Posterior cingulate gyrus (tissue), 11 donors: ENCODE data around the gene CAMTA1.

Experiments
- DNase-seq, 10 donors: peaks; one replicate each; pipeline versions ENCODE4 v3.0.0 to v3.0.0-alpha.2; 2020 to 2021; ENCODE audit warnings: mixed read lengths in 3 of 10
- intact Hi-C: fragments of 100-400 bp; cut with DNase I; formaldehyde crosslinking; loops from one replicate; pipeline ENCODE4 v1.15.1; 2023

Gene CAMTA1

GRCh38 chr1:6775261-6776043 is 9.8 kb upstream of the CAMTA1 start:
- intact Hi-C loops: loop anchor here (10.0 kb wide), 1 partner anchor 51 kb away; no protein-coding TSS in a partner anchor
- no peak for DNase-seq

DNA sequence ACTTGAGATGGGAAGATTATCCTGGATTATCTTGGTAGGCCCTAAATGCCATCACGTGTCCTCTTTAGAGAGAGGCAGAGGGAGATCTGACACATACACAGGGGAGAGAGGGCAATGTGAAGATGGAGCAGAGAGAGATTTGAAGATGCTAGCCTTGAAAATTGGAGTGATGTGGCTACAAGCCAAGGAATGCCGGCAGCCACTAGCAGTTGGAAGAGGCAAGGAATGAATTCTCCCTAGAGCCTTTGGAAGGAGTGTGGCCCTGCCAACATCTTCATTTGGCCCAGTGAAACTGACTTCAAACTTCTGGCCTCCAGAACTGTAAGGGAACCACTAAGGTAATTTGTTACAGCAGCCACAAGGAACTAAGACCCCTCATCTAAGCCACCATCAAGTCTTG is 8.9 kb upstream of the CAMTA1 start:
- intact Hi-C loops: loop anchor here (10.0 kb wide), 1 partner anchor 52 kb away; no protein-coding TSS in a partner anchor
- DNase-seq: no peak

GRCh38 chr1:6776895-6777294 is 8.4 kb upstream of the CAMTA1 start:
- no peak for DNase-seq
- intact Hi-C loops: loop anchor here (10.0 kb wide), 1 partner anchor 52 kb away; no protein-coding TSS in a partner anchor

GRCh38 chr1:6777813-6778212 is 7.4 kb upstream of the CAMTA1 start:
- intact Hi-C loops: loop anchor here (10.0 kb wide), 1 partner anchor 53 kb away; no protein-coding TSS in a partner anchor
- no peak for DNase-seq

DNA sequence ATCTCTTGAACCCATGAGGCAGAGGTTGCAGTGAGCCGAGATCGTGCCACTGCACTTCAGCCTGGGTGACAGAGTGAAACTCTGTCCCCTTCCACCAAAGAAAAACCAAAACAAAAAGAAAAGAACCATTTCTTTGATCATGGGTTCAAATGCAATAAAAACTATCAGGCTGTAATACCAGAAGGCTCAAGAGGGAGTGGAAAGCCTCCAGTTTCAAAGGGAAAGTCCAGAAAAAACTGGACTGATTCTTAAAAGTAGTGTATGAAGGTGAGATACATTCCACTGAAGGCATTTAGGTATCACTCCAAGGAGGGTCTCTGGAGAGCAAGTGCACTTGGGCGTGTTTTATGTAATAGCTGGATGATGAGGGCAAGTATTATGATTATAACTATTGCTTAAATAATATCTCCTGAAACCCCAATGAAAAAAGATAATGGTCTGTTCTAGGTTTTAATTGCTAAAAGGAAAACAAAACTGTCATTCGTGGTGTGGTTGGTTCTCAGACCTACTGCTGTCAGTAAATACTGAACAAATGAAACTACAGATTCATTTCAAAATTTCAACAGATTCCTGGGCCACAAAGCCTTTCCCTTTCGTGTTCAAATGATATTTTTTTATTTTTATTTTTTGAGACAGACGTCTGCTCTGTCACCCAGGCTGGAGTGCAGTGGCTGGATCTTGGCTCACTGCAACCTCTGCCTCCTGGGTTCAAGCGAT is 6.0 kb upstream of the CAMTA1 start:
- intact Hi-C loops: loop anchor here (10.0 kb wide), 1 partner anchor 54 kb away; no protein-coding TSS in a partner anchor
- no peak for DNase-seq

- DNase-seq: no peak
- intact Hi-C loops: loop anchor here (5.0 to 10.0 kb wide), 2 partner anchors 80 to 167 kb away; partner anchors contain the start of genes DNAJC11 and PHF13
Measured at GRCh38 chr1:6782151-6782550, 3.1 kb upstream of the CAMTA1 start.

GRCh38 chr1:6783221-6783620 is 2.0 kb upstream of the CAMTA1 start:
- no peak for DNase-seq
- intact Hi-C loops: loop anchor here (5.0 to 10.0 kb wide), 2 partner anchors 81 to 168 kb away; partner anchors contain the start of genes DNAJC11 and PHF13

DNA sequence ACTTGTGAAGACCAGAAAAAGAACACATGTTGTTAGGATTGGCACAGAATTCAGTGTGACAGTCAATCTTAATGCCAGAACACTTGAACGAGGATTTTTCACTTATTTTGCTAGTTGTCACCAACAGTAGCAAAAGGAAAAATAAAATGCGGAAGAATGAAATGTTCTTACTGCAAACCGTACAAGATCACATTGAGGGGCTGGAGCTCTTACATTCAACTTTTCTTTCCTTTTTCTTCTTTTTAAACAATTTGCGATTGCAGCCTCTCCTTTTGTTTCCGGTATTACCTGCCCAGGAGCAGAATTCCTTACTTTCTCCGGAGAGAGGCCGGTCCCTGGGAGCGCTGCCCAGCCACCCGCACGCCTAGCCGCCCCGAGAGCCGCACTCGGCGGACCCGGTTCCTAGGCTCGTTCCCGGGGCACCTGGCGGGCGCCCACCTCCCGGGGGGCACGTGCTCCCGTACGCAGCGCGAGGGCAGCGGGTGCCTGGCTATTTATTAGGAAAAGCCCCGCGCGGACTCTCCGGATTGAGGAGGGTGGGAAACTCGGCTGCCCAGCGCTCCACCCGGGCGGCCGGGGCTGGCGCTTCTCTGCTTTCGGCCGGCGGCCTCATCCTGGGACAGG is 1.2 kb upstream of the CAMTA1 start:
- no peak for DNase-seq
- intact Hi-C loops: loop anchor here (5.0 to 10.0 kb wide), 2 partner anchors 82 to 169 kb away; partner anchors contain the start of genes DNAJC11 and PHF13

DNA sequence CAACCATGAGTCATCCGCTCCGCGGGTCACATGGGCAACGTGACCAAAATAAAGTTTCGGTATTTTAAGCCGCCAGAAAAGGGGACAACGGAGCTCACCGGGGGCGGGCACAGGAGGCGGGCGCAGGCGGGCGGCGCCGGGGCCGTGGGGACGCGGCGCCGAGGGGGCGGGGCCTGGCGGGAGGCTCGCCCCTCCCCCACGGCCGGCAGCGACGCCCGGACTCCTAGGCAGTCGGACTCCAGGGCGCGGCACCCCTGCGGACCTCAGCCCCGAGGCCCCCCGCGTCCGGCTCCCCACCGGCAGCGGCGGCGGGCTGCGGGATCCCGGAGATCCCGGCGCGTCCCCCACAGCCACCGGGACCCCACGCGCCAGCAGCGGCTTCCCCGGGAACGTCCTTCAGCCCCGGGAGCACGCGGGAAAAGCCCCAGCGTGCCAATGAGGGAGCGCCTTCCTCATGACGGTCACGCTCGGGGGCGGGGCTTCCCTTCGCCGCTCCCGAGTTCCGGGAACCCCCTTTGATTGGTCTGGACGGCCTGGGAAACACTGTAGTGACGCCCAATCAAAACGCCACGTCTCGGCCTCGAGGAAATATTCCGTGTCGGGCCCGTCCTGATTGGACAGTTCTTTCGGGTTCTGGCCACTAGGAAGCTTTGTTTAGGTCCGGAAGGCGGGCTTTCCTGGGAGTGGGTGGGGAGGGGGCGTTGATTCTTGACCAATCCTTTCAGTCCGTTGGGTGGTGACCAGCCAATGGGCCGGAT is 515 bp upstream of the CAMTA1 start:
- peak; percentile 99 to 100 (median 100) for DNase-seq
- intact Hi-C loops: loop anchor here (5.0 to 10.0 kb wide), 2 partner anchors 82 to 170 kb away; partner anchors contain the start of genes DNAJC11 and PHF13

DNA sequence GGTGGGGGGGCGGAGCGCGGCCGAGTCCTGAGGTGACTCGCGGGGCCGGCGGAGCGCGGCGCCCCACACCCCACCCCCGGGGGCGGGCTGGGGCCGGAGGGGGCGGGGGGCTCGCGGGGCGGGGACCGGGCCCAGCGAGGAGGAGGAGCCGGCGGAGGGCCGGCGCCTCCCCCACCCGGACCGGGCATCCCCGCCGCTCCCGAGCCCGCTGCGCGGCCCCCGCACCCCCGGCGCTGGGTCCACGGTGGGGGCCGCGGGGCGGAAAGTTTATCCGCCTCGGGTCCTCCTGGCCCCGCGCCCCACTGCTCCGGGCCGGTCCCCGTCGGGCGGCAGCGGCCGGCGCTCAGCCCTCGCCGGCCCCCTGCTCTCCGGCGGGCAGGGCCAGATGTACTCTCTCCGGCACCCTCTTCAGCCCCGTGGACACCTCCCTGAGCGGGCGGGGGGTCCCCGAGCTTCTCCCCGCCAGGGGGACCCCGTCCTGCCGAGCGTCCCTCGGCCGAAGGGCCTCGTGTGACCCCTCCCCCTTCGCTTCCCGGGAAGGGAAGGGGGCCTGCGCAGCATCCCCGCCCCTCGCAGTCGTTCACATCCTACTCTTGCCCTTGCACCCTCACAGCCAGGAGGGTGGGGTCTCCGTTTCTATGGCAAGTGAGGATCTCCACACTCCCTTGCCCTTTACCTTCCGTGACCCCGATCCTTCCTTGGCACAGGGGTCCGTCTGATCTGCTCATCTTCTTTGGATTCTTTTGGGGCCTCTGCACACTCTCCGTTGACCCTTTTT is 663 bp downstream of the CAMTA1 start:
- peak in 3 of 10 donors; percentile 12 to 82 (median 39) for DNase-seq
- intact Hi-C loops: loop anchor here (10.0 kb wide), 1 partner anchor 171 kb away; the partner anchor contains the start of gene PHF13

- intact Hi-C loops: loop anchor here (10.0 kb wide), 1 partner anchor 174 kb away; the partner anchor contains the start of gene PHF13
- no peak for DNase-seq
Measured at GRCh38 chr1:6788946-6789345, 3.7 kb downstream of the CAMTA1 start.

GRCh38 chr1:6790146-6790545 is 4.9 kb downstream of the CAMTA1 start:
- intact Hi-C loops: loop anchor here (5.0 kb wide), 1 partner anchor 427 kb away; no protein-coding TSS in a partner anchor
- no peak for DNase-seq

- intact Hi-C loops: loop anchor here (2.0 to 5.0 kb wide), 2 partner anchors 277 to 423 kb away; no protein-coding TSS in a partner anchor
Measured at GRCh38 chr1:6794164-6794563, 8.9 kb downstream of the CAMTA1 start.

DNA sequence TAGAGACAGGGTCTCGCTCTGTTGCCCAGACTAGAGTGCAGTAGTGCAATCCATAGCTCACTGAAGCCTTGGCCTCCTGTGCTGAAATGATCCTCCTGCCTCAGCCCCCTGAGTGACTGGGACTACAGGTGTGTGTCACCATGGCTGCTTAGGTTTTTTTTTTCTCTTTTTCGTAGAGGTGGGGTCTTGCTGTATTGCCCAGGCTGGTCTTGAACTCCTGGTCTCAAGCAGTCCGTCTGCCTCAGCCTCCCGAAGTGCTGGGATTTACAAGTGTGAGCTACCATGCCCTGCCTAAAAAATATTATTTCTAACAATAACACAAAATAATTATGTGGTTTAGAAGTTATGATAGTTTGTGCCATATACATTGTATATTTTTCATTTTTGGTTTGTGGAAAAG is 9.9 kb downstream of the CAMTA1 start:
- no peak for DNase-seq
- intact Hi-C loops: loop anchor here (2.0 kb wide), 1 partner anchor 276 kb away; no protein-coding TSS in a partner anchor

More at GRCh38 chr1:6794164-6794563, 8.9 kb downstream of the CAMTA1 start:
- DNase-seq: no peak

GRCh38 chr1:6795661-6796060 is 10.4 kb downstream of the CAMTA1 start:
- intact Hi-C loops: loop anchor here (2.0 kb wide), 1 partner anchor 275 kb away; no protein-coding TSS in a partner anchor
- no peak for DNase-seq

DNA sequence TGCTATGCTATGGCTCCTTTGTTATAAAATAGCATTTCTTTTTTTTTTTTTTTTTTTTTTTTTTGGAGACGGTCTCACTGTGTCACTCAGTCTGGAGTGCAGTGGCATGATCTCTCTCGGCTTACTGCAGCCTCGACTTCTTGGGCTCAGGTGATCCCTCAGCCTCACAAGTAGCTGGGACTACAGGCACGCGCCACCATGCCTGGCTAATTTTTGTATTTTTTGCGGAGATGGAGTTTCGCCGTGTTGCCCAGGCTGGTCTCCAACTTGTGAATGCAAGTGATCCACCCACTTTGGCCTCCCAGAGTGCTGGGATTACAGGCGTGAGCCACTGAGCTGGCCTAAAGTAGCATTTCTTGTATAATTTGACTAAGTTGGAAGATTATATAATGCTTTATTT is 10.8 kb downstream of the CAMTA1 start:
- intact Hi-C loops: no loop called here
- DNase-seq: no peak

- intact Hi-C loops: no loop called here
Measured at GRCh38 chr1:6799499-6799898, 14.2 kb downstream of the CAMTA1 start.

GRCh38 chr1:6800745-6801144 is 15.5 kb downstream of the CAMTA1 start:
- intact Hi-C loops: no loop called here

More at GRCh38 chr1:6799499-6799898, 14.2 kb downstream of the CAMTA1 start:
- no peak for DNase-seq

DNA sequence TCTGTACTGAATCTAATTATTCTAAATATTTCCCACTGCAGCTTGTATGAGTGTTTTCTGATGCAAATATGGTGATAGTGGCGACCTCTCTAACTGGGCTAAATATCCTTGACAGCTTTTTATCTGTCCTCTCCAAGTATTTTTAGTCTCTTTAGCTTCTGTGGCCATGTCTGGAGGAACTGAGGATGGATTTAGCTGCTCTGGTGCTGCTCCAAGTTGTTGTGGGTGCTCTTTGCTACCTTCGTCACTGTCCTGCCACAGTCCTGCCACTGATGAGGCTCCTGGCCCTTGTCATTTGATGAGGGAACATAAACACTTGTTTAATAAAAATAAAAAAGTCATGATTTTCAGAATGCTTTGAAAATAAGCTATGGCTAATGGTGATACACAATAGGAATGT is 15.9 kb downstream of the CAMTA1 start:
- intact Hi-C loops: no loop called here
- DNase-seq: no peak

More at GRCh38 chr1:6800745-6801144, 15.5 kb downstream of the CAMTA1 start:
- DNase-seq: no peak
